HepG2 (cell line): ENCODE data around the gene ANXA9. TPM values are rescaled to one million over a fixed set of nuclear protein-coding genes. Genes with fewer than 3 reads are reported as not detected.
A peak's percentile ranks its signal among the peaks of the same experiment; 100 is the strongest.

Experiments used
- FOXJ3 ChIP-seq: sonication (generic); formaldehyde crosslinking; IDR thresholded peaks from 2 replicates; pipeline ENCODE4 v1.4.0; 2020; ENCODE audit warnings: missing genetic modification reagents, mild to moderate bottlenecking, borderline replicate concordance
- HMGXB3 ChIP-seq: sonication (generic); formaldehyde crosslinking; IDR thresholded peaks from 2 replicates; pipeline ENCODE4 v1.4.0; 2020; ENCODE audit warnings: missing genetic modification reagents, borderline replicate concordance
- IRX3 ChIP-seq: sonication (generic); formaldehyde crosslinking; IDR thresholded peaks from 2 replicates; pipeline ENCODE4 v1.8.1; 2023; ENCODE audit warnings: mild to moderate bottlenecking, low read depth, missing genetic modification reagents, borderline replicate concordance
- RAD21 ChIP-seq: fragments of 450-650 bp; formaldehyde crosslinking; IDR thresholded peaks from 2 replicates; pipeline ENCODE4 v1.5.0; 2020; ENCODE audit warnings: mild to moderate bottlenecking
- RFXAP ChIP-seq: sonication (generic); formaldehyde crosslinking; IDR thresholded peaks from 2 replicates; pipeline ENCODE4 v1.4.0; 2020; ENCODE audit warnings: missing genetic modification reagents, borderline replicate concordance
- TERF1 ChIP-seq: sonication (generic); formaldehyde crosslinking; IDR thresholded peaks from 2 replicates; pipeline ENCODE4 v1.8.0; 2022; ENCODE audit warnings: mild to moderate bottlenecking, missing genetic modification reagents, moderate library complexity
- XRCC5 ChIP-seq: fragments of 200-400 bp; formaldehyde crosslinking; optimal IDR thresholded peaks from 2 replicates; pipeline ENCODE3; 2017; ENCODE audit warnings: mild to moderate bottlenecking, low read length
- ZNF121 ChIP-seq: sonication (generic); formaldehyde crosslinking; IDR thresholded peaks from 2 replicates; pipeline ENCODE4 v1.5.0; 2020; ENCODE audit warnings: mild to moderate bottlenecking, missing genetic modification reagents
- ZNF281 ChIP-seq: sonication (generic); formaldehyde crosslinking; IDR thresholded peaks from 2 replicates; pipeline ENCODE4 v1.4.0; 2020; ENCODE audit warnings: missing genetic modification reagents, borderline replicate concordance
- ZNF362 ChIP-seq: sonication (generic); formaldehyde crosslinking; IDR thresholded peaks from 2 replicates; pipeline ENCODE4 v1.4.0; 2020; ENCODE audit warnings: missing genetic modification reagents, mild to moderate bottlenecking, borderline replicate concordance
- ZNF383 ChIP-seq: sonication (generic); formaldehyde crosslinking; IDR thresholded peaks from 2 replicates; pipeline ENCODE4 v1.4.0; 2020; ENCODE audit warnings: missing genetic modification reagents, mild to moderate bottlenecking, borderline replicate concordance
- ZSCAN22 ChIP-seq: sonication (generic); formaldehyde crosslinking; IDR thresholded peaks from 2 replicates; pipeline ENCODE4 v1.4.0; 2020; ENCODE audit warnings: mild to moderate bottlenecking, missing genetic modification reagents
- polyA plus RNA-seq, 8 experiments: library from polyadenylated mRNA; depleted of rRNA in 3 of 8; stranded (reverse) in 7 of 8; unstranded in 1 of 8; fragments of >200 nt; fragmentation: Illumina TruSeq in 4 of 8; extraction: Trizol in 4 of 8; gene quantifications; 2 replicates each; pipeline versions ENCODE4 v1.2.1 to v1.2.3, GENCODE V29; 2011 to 2016; ENCODE audit warnings: low read depth in 4 of 8, missing spikeins in 1 of 8, mixed read lengths in 1 of 8; ENCODE audit not compliant: insufficient read depth in 1 of 8
- total RNA-seq, 5 experiments: library from RNA; depleted of rRNA; stranded (reverse); fragments of >200 nt; fragmentation: Illumina TruSeq; extraction: Trizol; gene quantifications; 2 replicates each; pipeline ENCODE4 v1.2.3, GENCODE V29; 2016; ENCODE audit warnings: low read depth in 1 of 5
- TF ChIP-seq, protein P1 (sequence below): sonication (generic); formaldehyde crosslinking; IDR thresholded peaks from 2 replicates; pipeline ENCODE4 v1.4.0; 2020; ENCODE audit warnings: mild to moderate bottlenecking, missing genetic modification reagents

Gene ANXA9
- total and polyA plus RNA-seq, 2 of the 13 experiments (the other 11 are each of a cell fraction or from before 2014, with no cell fraction given) = 13.3 to 23.9 TPM

- TF ChIP-seq ZNF362 (CRISPR knock-in tag) (0 out of 2 replicates have a peak, but pooled peaks have one; percentile 23), FOXJ3 (no peak), TERF1 (CRISPR knock-in tag) (no peak), RAD21 (CRISPR knock-in tag) (peak; percentile 78), ZNF281 (CRISPR knock-in tag) (no peak), ZSCAN22 (CRISPR knock-in tag) (no peak), ZNF383 (no peak), ZNF121 (CRISPR knock-in tag) (no peak), HMGXB3 (CRISPR knock-in tag) (no peak), IRX3 (CRISPR knock-in tag) (no peak), RFXAP (CRISPR knock-in tag) (no peak), XRCC5 (peak; percentile 66)
- TF ChIP-seq, protein P1, sequence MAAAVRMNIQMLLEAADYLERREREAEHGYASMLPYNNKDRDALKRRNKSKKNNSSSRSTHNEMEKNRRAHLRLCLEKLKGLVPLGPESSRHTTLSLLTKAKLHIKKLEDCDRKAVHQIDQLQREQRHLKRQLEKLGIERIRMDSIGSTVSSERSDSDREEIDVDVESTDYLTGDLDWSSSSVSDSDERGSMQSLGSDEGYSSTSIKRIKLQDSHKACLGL (CRISPR knock-in tag) = no peak
These were observed 42.6 kb downstream of the ANXA9 start (continued) for GRCh38 chr1:151024540-151025146.
